GM12878 (cell line): ENCODE measurements around the gene MYO1E. TPM values are rescaled to one million over a fixed set of nuclear protein-coding genes. Genes with fewer than 3 reads are reported as not detected.

ENCODE experiments used
- ATAC-seq: fragments of 200-7000 bp; cut with Tn5 transposase; 3 replicates; pipeline ENCODE4 v1.9.1; 2020; ENCODE audit warnings: mild to moderate bottlenecking, moderate library complexity
- BruUV-seq: library from RNA; stranded (reverse); fragments of 400-500 nt; replicated peaks from 2 replicates; lab custom pipeline; 2021; lab: Mats Ljungman, UMichigan
- CTCF ChIA-PET: fragments of 300-600 bp; sonication (Branson Sonifier 250); formaldehyde crosslinking; extraction: SDS; loops from one replicate; lab custom pipeline; 2021; ENCODE audit warnings: inconsistent platforms; lab: Yijun Ruan, JAX
- POLR2A ChIA-PET: fragments of 350-600 bp; formaldehyde crosslinking; extraction: SDS; loops from one replicate; lab custom pipeline; 2021; ENCODE audit warnings: inconsistent platforms; lab: Charles Lee
- RAD21 ChIA-PET: fragments of 300-600 bp; sonication (Branson Sonifier 250); formaldehyde crosslinking; loops from one replicate; lab custom pipeline; 2023; ENCODE audit warnings: antibody characterized with exemption; ENCODE audit not compliant: unreplicated experiment; lab: Charles Lee
- SMC1A ChIA-PET: fragments of 300-600 bp; sonication (Branson Sonifier 250); formaldehyde crosslinking; loops from one replicate; lab custom pipeline; 2023; ENCODE audit not compliant: unreplicated experiment, uncharacterized antibody; lab: Charles Lee
- DNase-seq: peaks from one replicate; pipeline ENCODE4 v3.0.0-alpha.2; 2011; ENCODE audit warnings: low read depth, low spot score
- FAIRE-seq: peaks from 3 replicates; lab custom pipeline; 2011; peaks lifted over from hg19 to GRCh38; lab: Jason Lieb, UNC
- H2AFZ ChIP-seq: 2 replicates; pipeline ENCODE4 v1.6.0; 2011; ENCODE audit warnings: low read depth, low read length, control low read depth; ENCODE audit not compliant: control insufficient read depth
- H3K27ac ChIP-seq: 2 replicates; pipeline ENCODE4 v1.5.1; 2011; ENCODE audit warnings: control low read depth; ENCODE audit not compliant: control insufficient read depth, insufficient read depth
- H3K27me3 ChIP-seq, 2 experiments: replicated peaks in 1 of 2; 2 replicates each; pipeline versions ENCODE4 v1.6.0 to v1.6.1; 2011; ENCODE audit warnings: low read length in 1 of 2; ENCODE audit not compliant: control insufficient read depth in 2 of 2, insufficient read depth in 2 of 2
- H3K36me3 ChIP-seq, 2 experiments: 2 replicates each; pipeline ENCODE4 v1.5.1; 2011; ENCODE audit warnings: low read length in 1 of 2; ENCODE audit not compliant: control insufficient read depth in 2 of 2, insufficient read depth in 2 of 2
- H3K4me1 ChIP-seq: 2 replicates; pipeline ENCODE4 v1.6.1; 2011; ENCODE audit warnings: mild to moderate bottlenecking, low read length, moderate library complexity, mixed read lengths; ENCODE audit not compliant: control insufficient read depth, insufficient read depth
- H3K4me2 ChIP-seq: 2 replicates; pipeline ENCODE4 v1.6.0; 2011; ENCODE audit warnings: control low read depth; ENCODE audit not compliant: control insufficient read depth, insufficient read depth
- H3K4me3 ChIP-seq: fragments of 200-600 bp; sonication (generic); 2 replicates; pipeline ENCODE4 v1.5.1; 2016
- H3K79me2 ChIP-seq: 2 replicates; pipeline ENCODE4 v1.6.0; 2011; ENCODE audit warnings: low read length; ENCODE audit not compliant: control insufficient read depth, insufficient read depth
- H3K9ac ChIP-seq: 2 replicates; pipeline ENCODE4 v1.8.0; 2011; ENCODE audit warnings: low read length, control low read depth, mixed read lengths; ENCODE audit not compliant: control insufficient read depth, insufficient read depth
- H3K9me3 ChIP-seq: replicated peaks from 3 replicates; pipeline ENCODE4 v1.5.1; 2011; ENCODE audit warnings: mild to moderate bottlenecking, low read length; ENCODE audit not compliant: control insufficient read depth, insufficient read depth
- H4K20me1 ChIP-seq: 2 replicates; pipeline ENCODE4 v1.6.0; 2011; ENCODE audit not compliant: control insufficient read depth, insufficient read depth
- CBFB ChIP-seq: IDR thresholded peaks from 2 replicates; pipeline ENCODE4 v1.6.1; 2016; ENCODE audit warnings: antibody characterized with exemption, low read depth
- EZH2 ChIP-seq: IDR thresholded peaks from 2 replicates; pipeline ENCODE4 v1.6.1; 2012; ENCODE audit warnings: low read depth, mild to moderate bottlenecking, control low read depth, inconsistent platforms, low read length, borderline replicate concordance; ENCODE audit not compliant: control insufficient read depth
- GABPA ChIP-seq: IDR thresholded peaks from 2 replicates; pipeline ENCODE4 v1.6.1; 2014; ENCODE audit warnings: antibody characterized with exemption, low read depth, mild to moderate bottlenecking, inconsistent platforms
- IKZF1 ChIP-seq: fragments of 450-650 bp; conservative IDR thresholded peaks from 2 replicates; pipeline ENCODE4 v1.6.1; 2017; ENCODE audit warnings: antibody characterized with exemption, mild to moderate bottlenecking
- NFIC ChIP-seq: IDR thresholded peaks from 2 replicates; pipeline ENCODE4 v1.6.1; 2012; ENCODE audit warnings: low read depth, mild to moderate bottlenecking, inconsistent platforms, low read length, moderate library complexity
- SMARCA5 ChIP-seq: fragments of 450-650 bp; IDR thresholded peaks from 2 replicates; pipeline ENCODE4 v1.6.1; 2017; ENCODE audit warnings: mild to moderate bottlenecking
- WGBS: methylation state at CpG from one replicate; pipeline ENCODE4 v1.1.6; 2016; ENCODE audit warnings: low lambda C conversion rate; ENCODE audit not compliant: insufficient replicate concordance, insufficient coverage; ENCODE audit errors: missing lambda C conversion rate; 5-methylcytosine and 5-hydroxymethylcytosine counted together
- in situ Hi-C: fragments of 300-500 bp; cut with MboI; formaldehyde crosslinking; loops from 9 replicates; pipeline ENCODE4 v1.14.3; 2018; ENCODE audit warnings: mixed read lengths
- intact Hi-C: fragments of 100-400 bp; cut with micrococcal nuclease; formaldehyde crosslinking; loops from one replicate; pipeline ENCODE4 v1.14.2; 2022; ENCODE audit not compliant: unreplicated experiment
- polyA plus RNA-seq, 11 experiments: library from polyadenylated mRNA; depleted of rRNA in 4 of 11; unstranded in 6 of 11; stranded (reverse) in 5 of 11; fragments of >200 nt; fragmentation: Nextera tagmentation in 4 of 11; fragmentation: Illumina TruSeq in 1 of 11; extraction: Ambion mirVana in 4 of 11; extraction: Trizol in 1 of 11; gene quantifications; 1 replicate in 1 of 11; 2 replicates in 10 of 11; pipeline versions ENCODE4 v1.2.1 to v1.2.3, GENCODE V29; 2011 to 2016; ENCODE audit warnings: inconsistent platforms in 2 of 11, missing spikeins in 2 of 11, low read depth in 1 of 11
- total RNA-seq, 4 experiments: library from RNA; depleted of rRNA in 3 of 4; stranded (reverse); fragments of >200 nt in 3 of 4; fragmentation: Illumina TruSeq in 1 of 4; extraction: Trizol in 1 of 4; gene quantifications; 2 replicates each; pipeline versions ENCODE4 v1.2.1 to v1.2.3, GENCODE V29; 2013 to 2021

MYO1E gene
- total and polyA plus RNA-seq, 10 of the 15 experiments (the other 5 are each of a cell fraction or from before 2014, with no cell fraction given): 10.3 to 266 (median 64.9) TPM

DNA sequence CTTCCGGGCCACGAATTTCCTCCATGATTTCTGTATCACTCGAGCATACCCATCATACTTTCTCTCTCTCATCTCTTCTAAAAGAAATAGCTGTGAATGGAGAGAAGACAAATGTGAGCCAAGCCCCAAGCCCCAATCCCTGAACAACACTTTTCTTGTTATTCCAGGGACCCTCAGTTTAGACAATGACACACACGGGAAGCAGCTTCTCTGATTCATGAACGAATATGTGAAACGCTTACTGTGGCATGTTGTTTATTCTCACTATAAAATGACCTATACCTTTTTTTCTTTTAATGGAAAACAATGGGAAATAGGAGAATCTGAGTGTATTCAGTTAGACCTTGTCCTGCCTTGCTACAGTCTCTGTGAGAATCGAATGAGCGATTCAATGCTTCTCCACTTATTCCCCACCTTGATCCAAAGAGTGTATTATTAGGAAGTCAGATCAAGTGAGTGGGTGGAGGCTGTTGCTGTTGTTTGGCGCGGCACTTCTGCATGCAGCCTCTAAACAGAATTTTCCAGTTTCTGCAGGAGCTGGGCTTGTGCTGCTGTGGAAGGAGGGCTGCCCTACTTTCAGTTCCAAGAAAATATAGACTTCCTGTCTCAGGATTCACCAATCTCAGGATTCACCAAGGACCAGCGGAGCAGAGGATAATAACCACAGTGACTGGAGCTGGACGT is 198.4 kb downstream of the MYO1E start:
- ChIA-PET POLR2A (no interaction called here), CTCF (interaction anchor here (0.7 to 2.7 kb wide), 12 partner anchors 12 to 355 kb away, joined by 3 to 19 read pairs (median 4); no protein-coding TSS in a partner anchor), RAD21 (interaction anchor here (0.8 to 2.0 kb wide), 13 partner anchors 63 to 327 kb away, joined by 3 to 14 read pairs (median 4); no protein-coding TSS in a partner anchor), SMC1A (interaction anchor here (0.9 to 2.1 kb wide), 13 partner anchors 9 to 355 kb away, joined by 3 to 11 read pairs (median 4); no protein-coding TSS in a partner anchor)
- in situ Hi-C loops: no loop called here
- Histone ChIP-seq H3K27ac (no peak overlapping the region), H3K9ac (no peak overlapping the region), H4K20me1 (no peaks in the 10 kb centered on the region), H3K9me3 (no peaks in the 10 kb centered on the region), H3K27me3 (no peaks in the 10 kb centered on the region), H2AFZ (no peak overlapping the region), H3K36me3 (peaks cover 22 to 37% of the 10 kb centered on the region in 2 experiments), H3K4me2 (no peak overlapping the region), H3K79me2 (no peaks in the 10 kb centered on the region), H3K4me3 (no peak overlapping the region), H3K4me1 (no peaks in the 10 kb centered on the region; the same call in 1 of the 2 replicates)
- TF ChIP-seq EZH2: no peak
- WGBS: 86% methylated on average over 12 of the region's 12 CpGs
- BruUV-seq: no TSS peak
- FAIRE-seq: no peak
- ATAC-seq: no peak
- intact Hi-C loops: no loop called here
- DNase-seq: no peak

DNA sequence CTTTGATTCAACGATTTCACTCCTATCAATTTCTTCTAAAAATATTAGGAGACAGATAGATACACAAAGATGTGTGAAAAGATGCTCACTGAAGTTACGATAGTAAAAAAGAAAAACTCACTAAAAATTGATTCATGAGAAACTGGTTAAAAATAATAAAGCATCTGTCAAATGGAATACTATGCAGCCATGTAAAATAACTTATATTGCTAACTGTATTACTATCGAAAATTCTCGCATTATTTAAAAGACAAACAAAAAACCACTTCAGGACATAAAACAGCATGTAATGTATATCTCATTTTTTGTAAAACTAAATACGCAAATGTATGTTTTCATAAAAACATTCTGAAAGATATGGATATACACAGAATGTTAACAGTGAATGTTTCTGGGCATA is 199.5 kb downstream of the MYO1E start:
- Histone ChIP-seq H3K4me3 (no peak overlapping the region), H3K27me3 (no peaks in the 10 kb centered on the region), H3K79me2 (no peaks in the 10 kb centered on the region), H2AFZ (no peak overlapping the region), H3K9ac (no peak overlapping the region), H4K20me1 (no peaks in the 10 kb centered on the region), H3K36me3 (peaks cover 16 to 35% of the 10 kb centered on the region in 2 experiments), H3K4me1 (no peaks in the 10 kb centered on the region; the same call in 1 of the 2 replicates), H3K27ac (no peak overlapping the region)
- POLR2A ChIA-PET: no interaction called here
- RAD21 ChIA-PET: interaction anchor here (1.5 kb wide), 1 partner anchor 225 kb away, joined by 3 read pairs; no protein-coding TSS in a partner anchor
- FAIRE-seq: no peak
- in situ Hi-C loops: no loop called here
- ATAC-seq: no peak
- BruUV-seq: no TSS peak
- CTCF ChIA-PET: interaction anchor here (0.6 to 2.7 kb wide), 8 partner anchors 11 to 356 kb away, joined by 3 to 19 read pairs (median 6); no protein-coding TSS in a partner anchor
- no peak for TF ChIP-seq CBFB
- TF ChIP-seq IKZF1: no peak
- no peak for TF ChIP-seq SMARCA5
- TF ChIP-seq GABPA: no peak
- no peak for TF ChIP-seq NFIC
- TF ChIP-seq, all 136 proteins: peak for 0
- intact Hi-C loops: no loop called here
- WGBS: 91% methylated on average over 5 of the region's 5 CpGs
- SMC1A ChIA-PET: interaction anchor here (0.6 to 2.1 kb wide), 3 partner anchors 73 to 239 kb away, joined by 3 to 11 read pairs (median 3); no protein-coding TSS in a partner anchor
- DNase-seq: no peak
- H3K9me3 ChIP-seq: no peaks in the 10 kb centered on the region
- no peak overlapping the region for H3K4me2 ChIP-seq
